ENCODE results near the gene ST3GAL3.

DNA sequence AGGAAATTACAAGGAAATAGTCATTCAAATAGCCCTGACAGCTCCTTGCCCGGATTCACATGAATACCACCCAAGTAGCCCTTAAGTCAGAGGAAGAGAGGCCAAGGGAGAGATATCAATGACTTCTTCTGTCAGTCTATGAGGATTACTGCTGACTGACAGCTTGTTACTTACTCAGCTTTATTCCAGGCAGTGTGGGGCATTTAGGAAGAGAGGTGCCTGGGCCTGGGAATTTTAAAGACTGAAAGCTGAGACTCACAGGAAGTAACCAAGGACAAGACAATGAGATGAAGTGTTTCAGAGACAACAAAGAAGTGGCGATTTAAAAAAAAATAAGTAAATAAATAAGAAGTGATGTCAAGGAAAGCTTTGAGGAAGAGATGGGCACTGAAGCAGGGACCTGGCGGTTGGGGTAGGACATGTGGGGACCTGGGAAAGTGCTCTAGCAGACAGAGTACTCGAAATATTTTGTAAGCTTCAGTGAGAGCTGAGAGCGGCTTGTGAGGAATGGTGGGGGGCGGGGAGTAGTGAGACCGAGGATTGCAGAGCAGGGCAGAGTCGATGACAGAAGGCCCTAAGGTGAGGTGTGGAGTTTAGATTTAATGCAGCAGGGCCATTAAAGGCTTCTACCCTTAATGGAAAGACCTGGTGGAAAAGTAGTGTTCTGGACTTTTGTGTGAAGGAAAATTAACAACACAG lies 58.9 kb downstream of the ST3GAL3 start:
- TF ChIP-seq NFYC (CRISPR knock-in tag; IDR thresholded peaks at IDR 0.05), result no peak
- TF ChIP-seq, protein P1, sequence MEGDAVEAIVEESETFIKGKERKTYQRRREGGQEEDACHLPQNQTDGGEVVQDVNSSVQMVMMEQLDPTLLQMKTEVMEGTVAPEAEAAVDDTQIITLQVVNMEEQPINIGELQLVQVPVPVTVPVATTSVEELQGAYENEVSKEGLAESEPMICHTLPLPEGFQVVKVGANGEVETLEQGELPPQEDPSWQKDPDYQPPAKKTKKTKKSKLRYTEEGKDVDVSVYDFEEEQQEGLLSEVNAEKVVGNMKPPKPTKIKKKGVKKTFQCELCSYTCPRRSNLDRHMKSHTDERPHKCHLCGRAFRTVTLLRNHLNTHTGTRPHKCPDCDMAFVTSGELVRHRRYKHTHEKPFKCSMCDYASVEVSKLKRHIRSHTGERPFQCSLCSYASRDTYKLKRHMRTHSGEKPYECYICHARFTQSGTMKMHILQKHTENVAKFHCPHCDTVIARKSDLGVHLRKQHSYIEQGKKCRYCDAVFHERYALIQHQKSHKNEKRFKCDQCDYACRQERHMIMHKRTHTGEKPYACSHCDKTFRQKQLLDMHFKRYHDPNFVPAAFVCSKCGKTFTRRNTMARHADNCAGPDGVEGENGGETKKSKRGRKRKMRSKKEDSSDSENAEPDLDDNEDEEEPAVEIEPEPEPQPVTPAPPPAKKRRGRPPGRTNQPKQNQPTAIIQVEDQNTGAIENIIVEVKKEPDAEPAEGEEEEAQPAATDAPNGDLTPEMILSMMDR (CRISPR knock-in tag; IDR thresholded peaks at IDR 0.05), result no peak
- no peak for TF ChIP-seq SMAD3 (CRISPR knock-in tag; IDR thresholded peaks at IDR 0.05)
- TF ChIP-seq ZNF572 (CRISPR knock-in tag; IDR thresholded peaks at IDR 0.05), result no peak

All from HepG2 (cell line).